ENCODE measurements around the gene LIME1. TPM values are rescaled to one million over a fixed set of nuclear protein-coding genes. Genes with fewer than 3 reads are reported as not detected.

LIME1 gene
- total RNA-seq, 4 donors from 2014 or later = 12.2 to 36.5 (median 16.9) TPM

DNA sequence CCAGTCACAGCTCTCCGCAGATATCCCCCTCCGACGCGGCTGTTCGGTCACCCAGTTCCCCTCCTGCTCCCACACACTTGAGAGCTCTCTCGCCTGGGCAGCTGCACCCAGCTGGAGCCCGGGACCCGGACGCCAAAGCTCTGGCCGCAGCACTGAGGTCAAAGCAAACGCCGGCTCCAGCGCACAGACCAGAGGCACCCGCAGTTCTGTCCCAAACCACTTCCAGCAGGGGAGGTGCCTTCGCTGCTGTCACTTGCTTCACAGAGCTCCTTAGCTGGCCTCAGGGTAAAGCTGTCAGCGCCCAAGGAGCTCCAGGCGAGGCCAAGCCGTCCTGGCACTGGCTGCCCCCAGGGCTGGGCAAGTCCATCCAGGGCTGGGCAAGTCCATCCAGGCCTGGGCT is 31.0 kb downstream of the LIME1 start:
- Histone ChIP-seq H3K9me3 (no peaks in the 10 kb centered on the region), H3K4me1 (peaks cover 1% of the 10 kb centered on the region), H3K4me3 (no peak overlapping the region), H3K27me3 (no peaks in the 10 kb centered on the region), H3K36me3 (peaks cover 24% of the 10 kb centered on the region), H3K27ac (no peak overlapping the region)
- TF ChIP-seq POLR2A (IDR thresholded peaks at IDR 0.05) (no peak), POLR2AphosphoS5 (IDR thresholded peaks at IDR 0.05) (no peak), EP300 (IDR thresholded peaks at IDR 0.05) (no peak)
- TF ChIP-seq, protein P1, sequence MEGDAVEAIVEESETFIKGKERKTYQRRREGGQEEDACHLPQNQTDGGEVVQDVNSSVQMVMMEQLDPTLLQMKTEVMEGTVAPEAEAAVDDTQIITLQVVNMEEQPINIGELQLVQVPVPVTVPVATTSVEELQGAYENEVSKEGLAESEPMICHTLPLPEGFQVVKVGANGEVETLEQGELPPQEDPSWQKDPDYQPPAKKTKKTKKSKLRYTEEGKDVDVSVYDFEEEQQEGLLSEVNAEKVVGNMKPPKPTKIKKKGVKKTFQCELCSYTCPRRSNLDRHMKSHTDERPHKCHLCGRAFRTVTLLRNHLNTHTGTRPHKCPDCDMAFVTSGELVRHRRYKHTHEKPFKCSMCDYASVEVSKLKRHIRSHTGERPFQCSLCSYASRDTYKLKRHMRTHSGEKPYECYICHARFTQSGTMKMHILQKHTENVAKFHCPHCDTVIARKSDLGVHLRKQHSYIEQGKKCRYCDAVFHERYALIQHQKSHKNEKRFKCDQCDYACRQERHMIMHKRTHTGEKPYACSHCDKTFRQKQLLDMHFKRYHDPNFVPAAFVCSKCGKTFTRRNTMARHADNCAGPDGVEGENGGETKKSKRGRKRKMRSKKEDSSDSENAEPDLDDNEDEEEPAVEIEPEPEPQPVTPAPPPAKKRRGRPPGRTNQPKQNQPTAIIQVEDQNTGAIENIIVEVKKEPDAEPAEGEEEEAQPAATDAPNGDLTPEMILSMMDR (IDR thresholded peaks at IDR 0.05) = no peak
- WGBS = 79% methylated on average over 14 of the region's 18 CpGs
- no peak for DNase-seq (ENCODE audit: low spot score in 2 of 2)

DNA sequence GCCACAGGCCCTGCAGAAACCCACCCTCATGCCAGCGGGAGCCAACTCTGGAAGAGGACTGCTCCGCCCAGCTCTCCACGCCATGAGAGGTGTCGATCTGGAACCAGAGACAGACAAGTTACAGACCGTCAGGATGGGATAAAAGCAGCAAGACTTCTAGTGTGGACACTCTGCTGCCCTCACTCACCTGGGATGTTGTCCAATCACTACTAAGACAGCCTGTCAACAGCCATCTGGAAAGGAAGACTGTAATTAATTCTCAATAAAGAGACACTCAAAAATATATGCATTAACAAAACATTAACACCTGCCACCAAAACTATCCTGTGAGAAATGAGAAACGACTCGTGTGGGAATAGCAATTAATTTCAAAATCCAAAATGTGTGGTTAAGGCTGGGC is 31.4 kb downstream of the LIME1 start:
- no peaks in the 10 kb centered on the region for H3K27me3 ChIP-seq
- H3K4me1 ChIP-seq = peaks cover 6% of the 10 kb centered on the region
- H3K27ac ChIP-seq = no peak overlapping the region
- H3K36me3 ChIP-seq = peaks cover 24% of the 10 kb centered on the region
- H3K9me3 ChIP-seq = no peaks in the 10 kb centered on the region
- TF ChIP-seq POLR2A (IDR thresholded peaks at IDR 0.05) (no peak), POLR2AphosphoS5 (IDR thresholded peaks at IDR 0.05) (no peak), EP300 (IDR thresholded peaks at IDR 0.05) (no peak)
- TF ChIP-seq, protein P1 (IDR thresholded peaks at IDR 0.05) = no peak
- DNase-seq (ENCODE audit: low spot score in 2 of 2) = no peak
- 82% methylated on average over 7 of the region's 7 CpGs for WGBS
- H3K4me3 ChIP-seq = no peak overlapping the region

DNA sequence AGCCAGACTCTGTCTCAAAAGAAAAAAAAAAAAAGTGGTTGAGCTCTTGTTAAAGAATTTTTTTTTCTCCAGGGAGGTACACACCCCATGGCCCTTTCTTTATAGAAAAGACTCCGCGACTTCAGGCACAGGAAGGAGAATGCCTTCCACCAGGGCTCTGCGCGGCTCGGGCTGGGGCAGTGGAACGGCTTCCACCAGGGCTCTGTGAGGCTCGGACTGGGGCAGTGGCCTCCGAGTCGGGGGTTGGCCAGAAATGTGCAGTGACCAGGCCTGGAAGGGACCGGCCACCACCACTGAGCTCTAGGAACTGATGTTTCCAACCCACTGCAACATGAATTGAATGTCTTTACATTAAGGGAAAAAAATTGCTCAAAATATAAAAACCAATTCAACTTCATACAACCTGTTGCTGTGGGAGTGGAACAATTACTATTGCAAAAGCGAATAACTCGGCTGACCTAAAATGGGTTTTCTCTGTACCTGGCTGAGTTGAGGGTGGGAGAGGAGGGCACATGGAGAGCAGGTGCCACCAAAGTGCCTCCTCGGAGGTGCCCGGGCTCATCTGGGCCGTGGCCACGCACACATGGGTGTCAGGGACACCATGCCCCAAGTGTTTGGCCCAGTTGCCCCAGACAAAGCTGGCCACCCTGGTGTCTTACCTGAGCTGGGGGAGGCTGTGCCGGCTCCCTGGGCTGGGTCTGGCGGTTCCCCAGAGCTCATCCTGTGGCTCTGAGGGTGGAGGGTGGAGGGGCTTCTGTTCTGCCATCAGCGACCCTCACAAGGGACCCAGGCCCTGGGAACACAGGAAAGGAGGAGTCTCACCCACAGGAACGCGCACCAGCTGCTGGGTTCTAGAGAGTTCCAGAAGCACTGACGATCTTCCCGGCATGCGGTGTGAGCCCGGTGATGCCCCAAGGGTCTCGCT is 32.4 kb downstream of the LIME1 start:
- no peaks in the 10 kb centered on the region for H3K9me3 ChIP-seq
- no peaks in the 10 kb centered on the region for H3K27me3 ChIP-seq
- no peak overlapping the region for H3K27ac ChIP-seq
- WGBS = 91% methylated on average over 24 of the region's 26 CpGs
- H3K36me3 ChIP-seq = peaks cover 24% of the 10 kb centered on the region
- H3K4me3 ChIP-seq = no peak overlapping the region
- TF ChIP-seq, protein P1 (IDR thresholded peaks at IDR 0.05) = no peak
- no peak for TF ChIP-seq POLR2A (IDR thresholded peaks at IDR 0.05)
- H3K4me1 ChIP-seq = peaks cover 13% of the 10 kb centered on the region
- no peak for DNase-seq (ENCODE audit: low spot score in 2 of 2)

DNA sequence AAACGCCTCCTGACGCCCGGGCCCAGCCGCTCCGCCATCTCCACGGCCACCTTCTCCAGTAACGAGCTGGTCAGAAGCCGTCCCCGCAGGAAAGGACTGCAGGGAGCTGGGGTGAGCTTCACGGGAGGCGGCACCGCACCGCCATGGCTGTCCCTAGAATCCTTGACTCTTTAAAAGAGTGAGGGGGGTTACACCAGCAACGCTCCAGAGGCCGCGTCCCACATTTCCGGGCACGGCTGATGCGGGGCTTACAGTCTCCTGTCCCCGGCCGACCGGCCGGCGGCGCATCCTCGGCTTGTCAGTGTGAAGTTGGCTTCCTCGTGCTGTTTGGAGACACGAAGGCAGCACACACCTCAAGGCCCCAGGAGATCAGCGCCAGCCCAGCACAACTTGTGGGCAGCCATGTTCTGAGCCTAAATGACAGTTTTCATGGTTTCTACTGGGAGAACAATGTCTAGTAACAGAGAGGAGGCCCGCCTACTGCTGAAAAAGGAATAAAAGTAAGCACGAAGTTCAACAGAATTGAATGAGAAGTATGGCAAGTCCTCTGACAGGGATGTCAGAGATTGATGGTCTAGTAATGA is 33.5 kb downstream of the LIME1 start:
- TF ChIP-seq POLR2AphosphoS5 (IDR thresholded peaks at IDR 0.05) (no peak), EP300 (IDR thresholded peaks at IDR 0.05) (no peak), POLR2A (IDR thresholded peaks at IDR 0.05) (no peak)
- TF ChIP-seq, protein P1 (IDR thresholded peaks at IDR 0.05) = no peak
- Histone ChIP-seq H3K36me3 (peaks cover 24% of the 10 kb centered on the region), H3K4me1 (peaks cover 22% of the 10 kb centered on the region), H3K27me3 (no peaks in the 10 kb centered on the region), H3K9me3 (no peaks in the 10 kb centered on the region), H3K4me3 (no peak overlapping the region), H3K27ac (no peak overlapping the region)
- WGBS = 88% methylated on average over 31 of the region's 31 CpGs
- no peak for DNase-seq (ENCODE audit: low spot score in 2 of 2)

DNA sequence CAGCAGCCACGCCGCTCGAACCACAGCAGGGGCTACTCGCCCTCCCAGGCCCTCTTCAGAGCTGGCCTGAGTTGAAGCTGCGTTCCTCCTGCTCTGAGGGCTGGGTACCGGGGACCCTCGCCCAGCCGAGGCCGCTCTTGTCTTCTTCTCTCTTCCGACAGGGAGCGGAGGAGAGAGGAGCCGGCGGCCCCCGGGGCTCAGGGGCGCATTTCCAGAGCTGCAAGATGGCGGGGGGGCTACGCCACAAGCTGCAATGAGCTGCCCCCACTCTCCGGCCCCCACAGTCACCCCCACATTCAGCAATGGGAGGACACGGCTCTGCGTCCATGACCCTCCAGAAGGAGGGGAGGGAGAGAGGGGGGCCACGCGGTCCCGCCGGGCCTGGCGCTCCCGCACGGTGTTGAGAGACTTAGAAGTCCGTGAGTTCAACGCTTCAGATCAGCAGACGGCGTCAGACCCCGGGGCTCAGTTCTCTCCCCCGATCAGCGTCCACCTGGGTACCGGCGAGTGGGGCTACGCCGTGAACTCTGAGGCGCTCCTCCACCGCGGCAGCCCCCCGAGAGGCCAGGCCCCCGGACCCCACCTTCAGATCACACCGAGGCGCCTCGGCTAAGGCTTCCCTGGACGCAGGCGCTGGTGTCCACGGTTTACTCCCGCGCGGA is 34.7 kb downstream of the LIME1 start:
- H3K27ac ChIP-seq = no peak overlapping the region
- H3K27me3 ChIP-seq = no peaks in the 10 kb centered on the region
- DNase-seq (ENCODE audit: low spot score in 2 of 2) = no peak
- H3K4me1 ChIP-seq = peaks cover 25% of the 10 kb centered on the region
- WGBS = 90% methylated on average over 37 of the region's 52 CpGs
- H3K4me3 ChIP-seq = no peak overlapping the region
- no peaks in the 10 kb centered on the region for H3K9me3 ChIP-seq
- TF ChIP-seq POLR2AphosphoS5 (IDR thresholded peaks at IDR 0.05) (no peak), POLR2A (IDR thresholded peaks at IDR 0.05) (no peak), EP300 (IDR thresholded peaks at IDR 0.05) (no peak)
- TF ChIP-seq, protein P1 (IDR thresholded peaks at IDR 0.05) = no peak
- H3K36me3 ChIP-seq = peaks cover 19% of the 10 kb centered on the region

All from suprapubic skin (tissue), 4 donors.